ENCODE data around the gene PSMD11. TPM values are rescaled to one million over a fixed set of nuclear protein-coding genes. Genes with fewer than 3 reads are reported as not detected.

PSMD11 gene
- total RNA-seq, 3 donors from 2014 or later, result 247 to 270 (median 260) TPM

- Mint-ChIP-seq H3K27me3 (ENCODE audit: low read depth) (no peaks in the 10 kb centered on the region), H3K36me3 (ENCODE audit: insufficient read depth) (peaks cover 55% of the 10 kb centered on the region), H3K4me1 (ENCODE audit: low read depth) (peaks cover 34% of the 10 kb centered on the region), H3K9me3 (no peaks in the 10 kb centered on the region), H3K4me3 (no peak overlapping the region)
- no peak for DNase-seq
- no peak for ATAC-seq
These were observed 7.6 kb downstream of the PSMD11 start for GRCh38 chr17:32451879-32452278.

- ATAC-seq (no peak), DNase-seq (no peak)
- H3K9me3 Mint-ChIP-seq, result no peaks in the 10 kb centered on the region
- peaks cover 52% of the 10 kb centered on the region for H3K36me3 Mint-ChIP-seq (ENCODE audit: insufficient read depth)
- no peak overlapping the region for H3K4me3 Mint-ChIP-seq
- H3K4me1 Mint-ChIP-seq (ENCODE audit: low read depth), result peaks cover 30% of the 10 kb centered on the region
- no peaks in the 10 kb centered on the region for H3K27me3 Mint-ChIP-seq (ENCODE audit: low read depth)
These were observed 8.0 kb downstream of the PSMD11 start for GRCh38 chr17:32452281-32452680.

- DNase-seq (no peak), ATAC-seq (no peak)
- Mint-ChIP-seq H3K27me3 (ENCODE audit: low read depth) (no peaks in the 10 kb centered on the region), H3K4me3 (no peak overlapping the region), H3K9me3 (no peaks in the 10 kb centered on the region), H3K4me1 (ENCODE audit: low read depth) (peaks cover 35% of the 10 kb centered on the region), H3K36me3 (ENCODE audit: insufficient read depth) (peaks cover 57% of the 10 kb centered on the region)
These were observed 9.1 kb downstream of the PSMD11 start for GRCh38 chr17:32453370-32453769.

- H3K4me3 Mint-ChIP-seq, result no peak overlapping the region
- DNase-seq (no peak), ATAC-seq (peak; percentile 78)
- H3K27me3 Mint-ChIP-seq (ENCODE audit: low read depth), result no peaks in the 10 kb centered on the region
- H3K4me1 Mint-ChIP-seq (ENCODE audit: low read depth), result peaks cover 30% of the 10 kb centered on the region
- no peaks in the 10 kb centered on the region for H3K9me3 Mint-ChIP-seq
- H3K36me3 Mint-ChIP-seq (ENCODE audit: insufficient read depth), result peaks cover 50% of the 10 kb centered on the region
These were observed 14.1 kb downstream of the PSMD11 start for GRCh38 chr17:32458371-32458770.

- peaks cover 30% of the 10 kb centered on the region for H3K4me1 Mint-ChIP-seq (ENCODE audit: low read depth)
- peaks cover 46% of the 10 kb centered on the region for H3K36me3 Mint-ChIP-seq (ENCODE audit: insufficient read depth)
- no peaks in the 10 kb centered on the region for H3K27me3 Mint-ChIP-seq (ENCODE audit: low read depth)
- no peak for DNase-seq
- ATAC-seq, result no peak
- no peak overlapping the region for H3K4me3 Mint-ChIP-seq
- H3K9me3 Mint-ChIP-seq, result no peaks in the 10 kb centered on the region
These were observed 15.7 kb downstream of the PSMD11 start for GRCh38 chr17:32460054-32460453.

GRCh38 chr17:32461498-32461852, 17.2 kb downstream of the PSMD11 start:
- Mint-ChIP-seq H3K27me3 (ENCODE audit: low read depth) (no peaks in the 10 kb centered on the region), H3K9me3 (no peaks in the 10 kb centered on the region), H3K4me3 (no peak overlapping the region), H3K4me1 (ENCODE audit: low read depth) (peaks cover 30% of the 10 kb centered on the region), H3K36me3 (ENCODE audit: insufficient read depth) (peaks cover 45% of the 10 kb centered on the region)
- peak in 1 of 2 donors; percentile 9 for ATAC-seq
- DNase-seq, result no peak

GRCh38 chr17:32461853-32462617, 17.7 kb downstream of the PSMD11 start:
- peaks cover 45% of the 10 kb centered on the region for H3K36me3 Mint-ChIP-seq (ENCODE audit: insufficient read depth)
- no peaks in the 10 kb centered on the region for H3K27me3 Mint-ChIP-seq (ENCODE audit: low read depth)
- ATAC-seq, result peak; percentile 60 to 71
- peak; percentile 60 for DNase-seq
- peaks cover 30% of the 10 kb centered on the region for H3K4me1 Mint-ChIP-seq (ENCODE audit: low read depth)
- no peak overlapping the region for H3K4me3 Mint-ChIP-seq
- H3K9me3 Mint-ChIP-seq, result no peaks in the 10 kb centered on the region

- DNase-seq, result no peak
- no peaks in the 10 kb centered on the region for H3K9me3 Mint-ChIP-seq
These were observed 19.0 kb downstream of the PSMD11 start for GRCh38 chr17:32463304-32463703.

GRCh38 chr17:32464374-32464773, 20.1 kb downstream of the PSMD11 start:
- ATAC-seq, result no peak
- peaks cover 15% of the 10 kb centered on the region for H3K4me1 Mint-ChIP-seq (ENCODE audit: low read depth)
- DNase-seq, result no peak
- H3K4me3 Mint-ChIP-seq, result no peak overlapping the region
- H3K27me3 Mint-ChIP-seq (ENCODE audit: low read depth), result no peaks in the 10 kb centered on the region
- no peaks in the 10 kb centered on the region for H3K9me3 Mint-ChIP-seq
- H3K36me3 Mint-ChIP-seq (ENCODE audit: insufficient read depth), result peaks cover 45% of the 10 kb centered on the region

More at GRCh38 chr17:32463304-32463703, 19.0 kb downstream of the PSMD11 start:
- peaks cover 21% of the 10 kb centered on the region for H3K4me1 Mint-ChIP-seq (ENCODE audit: low read depth)
- no peak for ATAC-seq
- H3K4me3 Mint-ChIP-seq, result no peak overlapping the region
- H3K36me3 Mint-ChIP-seq (ENCODE audit: insufficient read depth), result peaks cover 47% of the 10 kb centered on the region
- no peaks in the 10 kb centered on the region for H3K27me3 Mint-ChIP-seq (ENCODE audit: low read depth)

- peaks cover 43% of the 10 kb centered on the region for H3K36me3 Mint-ChIP-seq (ENCODE audit: insufficient read depth)
- ATAC-seq (no peak), DNase-seq (no peak)
- H3K4me3 Mint-ChIP-seq, result no peak overlapping the region
- H3K4me1 Mint-ChIP-seq (ENCODE audit: low read depth), result peaks cover 2% of the 10 kb centered on the region
- no peaks in the 10 kb centered on the region for H3K9me3 Mint-ChIP-seq
- H3K27me3 Mint-ChIP-seq (ENCODE audit: low read depth), result no peaks in the 10 kb centered on the region
These were observed 23.6 kb downstream of the PSMD11 start for GRCh38 chr17:32467949-32468348.

GRCh38 chr17:32470405-32471167, 26.3 kb downstream of the PSMD11 start:
- Mint-ChIP-seq H3K4me3 (no peak overlapping the region), H3K27me3 (ENCODE audit: low read depth) (no peaks in the 10 kb centered on the region), H3K36me3 (ENCODE audit: insufficient read depth) (peaks cover 56% of the 10 kb centered on the region)

GRCh38 chr17:32471652-32472051, 27.3 kb downstream of the PSMD11 start:
- Mint-ChIP-seq H3K27me3 (ENCODE audit: low read depth) (no peaks in the 10 kb centered on the region), H3K9me3 (no peaks in the 10 kb centered on the region), H3K4me1 (ENCODE audit: low read depth) (peaks cover 8% of the 10 kb centered on the region), H3K36me3 (ENCODE audit: insufficient read depth) (peaks cover 56% of the 10 kb centered on the region), H3K4me3 (no peak overlapping the region)
- ATAC-seq, result no peak
- DNase-seq, result no peak

More at GRCh38 chr17:32470405-32471167, 26.3 kb downstream of the PSMD11 start:
- no peak for DNase-seq
- H3K9me3 Mint-ChIP-seq, result no peaks in the 10 kb centered on the region
- peaks cover 10% of the 10 kb centered on the region for H3K4me1 Mint-ChIP-seq (ENCODE audit: low read depth)
- no peak for ATAC-seq

GRCh38 chr17:32475258-32475657, 30.9 kb downstream of the PSMD11 start:
- Mint-ChIP-seq H3K4me1 (ENCODE audit: low read depth) (peaks cover 8% of the 10 kb centered on the region), H3K36me3 (ENCODE audit: insufficient read depth) (peaks cover 61% of the 10 kb centered on the region), H3K9me3 (no peaks in the 10 kb centered on the region), H3K4me3 (no peak overlapping the region), H3K27me3 (ENCODE audit: low read depth) (no peaks in the 10 kb centered on the region)
- ATAC-seq (no peak), DNase-seq (no peak)

- H3K36me3 Mint-ChIP-seq (ENCODE audit: insufficient read depth), result peaks cover 61% of the 10 kb centered on the region
- H3K27me3 Mint-ChIP-seq (ENCODE audit: low read depth), result no peaks in the 10 kb centered on the region
- H3K4me1 Mint-ChIP-seq (ENCODE audit: low read depth), result peaks cover 8% of the 10 kb centered on the region
- ATAC-seq (no peak), DNase-seq (no peak)
- H3K4me3 Mint-ChIP-seq, result no peak overlapping the region
- H3K9me3 Mint-ChIP-seq, result no peaks in the 10 kb centered on the region
These were observed 32.9 kb downstream of the PSMD11 start for GRCh38 chr17:32477220-32477619.

Measured in activated T-cell treated with anti-CD3 and anti-CD28 coated beads, Interleukin-2, amount 50 U/mL, for 4 hours (primary cell).